ENCODE data around the gene MTMR10.

The MTMR10 gene

DNA sequence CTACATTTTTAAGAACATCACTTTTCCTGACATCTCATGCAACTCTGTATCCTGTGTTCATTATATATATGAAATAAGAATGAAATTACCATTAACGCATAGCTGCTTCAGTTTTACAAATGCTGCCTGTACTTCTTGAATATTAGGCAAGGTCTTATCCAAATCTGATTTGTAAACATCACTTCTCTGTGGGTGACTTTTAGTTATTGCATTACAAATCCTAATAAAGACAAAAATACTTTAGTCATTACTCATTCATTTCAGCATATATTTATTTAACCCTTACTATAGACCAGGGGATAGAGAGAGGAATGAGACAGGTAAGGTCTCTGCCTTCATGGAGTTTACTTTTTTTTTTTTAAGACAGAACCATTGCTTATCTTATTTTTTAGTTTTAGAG, 36.8 kb downstream of the MTMR10 start:
- DNase-seq (ENCODE audit: low read depth) = peak; percentile 31

DNA sequence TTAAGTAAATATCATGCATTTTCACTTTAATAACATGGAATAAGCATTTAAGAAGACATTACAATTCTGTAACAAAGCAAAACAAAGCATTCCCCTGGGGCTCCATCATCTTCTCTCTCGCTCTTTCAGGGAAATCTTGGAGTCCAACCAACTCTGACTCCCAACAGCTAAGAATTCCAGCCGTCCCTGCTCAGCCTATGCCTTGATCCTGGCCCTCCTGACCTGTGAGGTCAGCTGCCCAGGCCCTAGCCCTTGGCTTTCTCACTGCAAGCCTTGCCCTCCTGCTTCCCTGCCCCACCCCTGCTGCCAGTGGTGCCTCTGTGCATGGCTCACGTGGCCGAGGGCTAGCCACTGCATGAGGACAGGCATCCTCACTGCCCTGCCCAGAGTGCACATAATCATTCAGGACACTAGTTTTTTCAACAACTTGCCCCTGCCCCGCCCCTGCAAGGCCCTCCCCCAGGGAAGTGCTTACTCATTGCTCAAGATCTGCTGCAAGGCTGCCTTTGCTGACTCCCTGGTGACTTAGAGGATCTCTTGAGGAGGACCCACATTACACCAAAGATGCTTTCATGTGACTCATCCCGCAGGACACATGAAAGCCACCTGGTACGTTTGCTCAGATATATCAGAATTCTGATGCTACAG, 37.6 kb downstream of the MTMR10 start:
- peak; percentile 86 for DNase-seq (ENCODE audit: low read depth)

DNA sequence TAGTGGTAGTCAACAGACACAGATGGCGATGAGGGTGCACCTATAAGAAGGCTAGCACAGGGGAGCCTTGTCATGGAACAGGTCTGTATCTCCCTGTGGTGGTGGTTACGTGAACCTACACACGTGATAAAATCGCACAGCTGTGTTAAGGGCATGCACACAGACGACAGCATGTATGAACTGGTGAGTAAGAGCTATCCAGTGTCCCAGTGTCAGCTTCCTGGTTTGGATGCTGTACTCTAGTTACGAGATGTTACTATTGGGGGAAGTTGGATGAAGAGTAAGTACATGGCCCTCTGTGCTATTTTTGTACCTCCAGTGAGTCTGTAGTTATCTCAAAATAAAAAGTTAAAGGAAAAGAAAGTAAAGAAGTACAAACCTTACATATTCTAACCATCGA, 38.2 kb downstream of the MTMR10 start:
- no peak for DNase-seq (ENCODE audit: low read depth)

- DNase-seq (ENCODE audit: low read depth) = peak; percentile 41
Observed at GRCh38 chr15:30943654-30944335, 47.6 kb downstream of the MTMR10 start.

GRCh38 chr15:30941520-30941919, 49.9 kb downstream of the MTMR10 start:
- no peak for DNase-seq (ENCODE audit: low read depth)

GRCh38 chr15:30940359-30940758, 51.1 kb downstream of the MTMR10 start:
- DNase-seq (ENCODE audit: low read depth) = no peak

- no peak for DNase-seq (ENCODE audit: low read depth)
Observed at GRCh38 chr15:30939161-30939560, 52.3 kb downstream of the MTMR10 start.

DNA sequence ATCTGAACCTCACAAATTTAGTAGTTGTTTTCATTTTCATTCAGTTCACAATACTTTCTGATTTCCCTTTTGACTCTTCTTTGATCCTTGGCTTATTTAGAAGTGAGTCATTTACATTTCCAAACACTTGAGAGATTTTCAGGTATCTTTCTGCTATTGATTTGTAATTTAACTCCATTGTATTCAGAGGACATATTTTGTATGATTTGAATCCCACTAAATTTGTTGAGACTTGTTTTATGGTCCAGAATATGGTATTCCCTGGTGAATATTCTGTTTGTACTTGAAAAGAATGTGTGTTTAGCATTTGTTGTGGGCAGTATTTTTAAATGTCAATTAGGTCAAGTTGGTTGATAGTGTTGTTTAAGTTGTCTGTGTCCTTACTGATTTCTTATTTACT, 58.1 kb downstream of the MTMR10 start:
- no peak for DNase-seq (ENCODE audit: low read depth)

DNA sequence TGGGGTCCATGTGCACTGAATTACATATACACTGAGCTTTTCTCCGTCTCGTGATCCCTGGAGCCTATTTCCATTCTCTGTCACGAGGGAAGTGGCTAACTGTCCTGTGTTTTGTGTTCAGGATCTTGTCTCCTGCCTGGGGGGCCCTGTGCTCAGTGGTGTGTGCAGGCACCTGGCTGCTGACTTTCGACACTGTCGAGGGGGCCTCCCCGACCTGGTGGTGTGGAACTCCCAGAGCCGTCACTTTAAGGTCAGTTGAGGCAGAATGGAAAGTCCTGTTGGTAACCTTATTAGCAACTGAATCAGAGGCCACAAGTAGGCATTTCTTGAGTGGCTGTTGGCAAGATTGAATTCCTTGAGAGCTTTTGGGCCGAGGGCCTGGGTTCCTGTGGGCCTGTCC, 61.0 kb downstream of the MTMR10 start:
- no peak for DNase-seq (ENCODE audit: low read depth)

GRCh38 chr15:30929982-30930381, 61.4 kb downstream of the MTMR10 start:
- no peak for DNase-seq (ENCODE audit: low read depth)

DNA sequence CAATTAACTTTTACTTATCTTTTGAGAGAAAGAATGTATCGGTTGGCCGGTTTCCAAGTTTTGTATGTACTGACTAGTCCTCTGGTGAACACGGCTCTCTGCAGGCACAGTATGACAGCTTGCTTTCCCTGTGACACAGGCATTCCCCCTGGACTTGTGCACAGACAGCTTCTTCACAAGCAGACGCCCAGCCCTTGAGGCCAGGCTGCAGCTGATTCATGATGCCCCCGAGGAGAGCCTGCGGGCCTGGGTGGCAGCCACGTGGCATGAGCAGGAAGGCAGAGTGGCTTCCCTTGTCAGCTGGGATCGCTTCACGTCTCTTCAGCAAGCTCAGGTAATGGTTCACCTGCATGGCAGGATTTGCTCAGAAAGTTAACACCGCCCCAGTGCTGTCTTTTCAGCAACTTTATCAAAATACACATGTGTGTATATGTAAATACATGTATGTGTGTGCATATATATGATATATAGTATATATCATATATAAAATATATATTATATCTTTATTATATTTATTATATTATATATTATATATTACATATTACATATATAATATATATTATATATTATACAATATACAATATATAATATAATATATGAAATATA, 62.3 kb downstream of the MTMR10 start:
- no peak for DNase-seq (ENCODE audit: low read depth)

DNA sequence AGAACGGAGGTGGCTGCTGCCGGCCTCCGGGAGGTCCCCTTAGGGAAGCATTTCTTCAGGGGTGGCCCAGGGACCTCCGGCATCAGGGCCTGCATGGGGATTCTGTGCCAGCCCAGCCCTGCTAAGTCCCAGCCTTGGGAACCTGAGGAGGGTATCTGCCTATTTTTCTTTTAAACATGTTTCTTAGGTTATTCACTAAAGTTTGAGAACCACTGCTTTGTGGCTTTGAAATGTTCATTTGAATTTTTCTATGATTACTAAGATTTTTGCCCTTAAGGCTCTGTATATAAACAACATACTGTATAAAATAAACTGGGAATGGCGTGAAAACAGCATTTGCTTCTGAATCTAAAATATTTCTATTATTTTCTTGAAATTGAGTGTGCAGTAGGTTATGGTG, 63.4 kb downstream of the MTMR10 start:
- DNase-seq (ENCODE audit: low read depth) = no peak

- DNase-seq (ENCODE audit: low read depth) = no peak
Observed at GRCh38 chr15:30927148-30927761, 64.2 kb downstream of the MTMR10 start.

DNA sequence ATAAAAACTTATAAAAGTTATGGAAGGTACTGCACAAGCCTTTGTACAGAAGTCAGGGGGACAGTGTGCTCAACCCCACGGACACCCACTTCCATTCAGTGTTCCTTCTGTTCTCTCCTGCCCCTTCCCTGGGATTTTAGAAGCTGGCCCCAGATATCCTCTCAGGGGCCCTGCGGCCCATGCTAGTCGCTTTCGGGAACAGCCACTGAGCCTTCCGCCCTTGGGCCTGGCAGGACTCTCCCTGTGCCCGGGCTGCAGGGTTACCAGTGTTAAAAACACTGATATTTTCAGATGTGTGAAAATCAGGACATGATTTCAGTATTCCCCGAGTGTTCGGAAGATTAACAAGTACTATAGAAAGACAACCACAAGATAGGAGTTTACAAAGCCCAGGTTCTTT, 65.3 kb downstream of the MTMR10 start:
- no peak for DNase-seq (ENCODE audit: low read depth)

DNA sequence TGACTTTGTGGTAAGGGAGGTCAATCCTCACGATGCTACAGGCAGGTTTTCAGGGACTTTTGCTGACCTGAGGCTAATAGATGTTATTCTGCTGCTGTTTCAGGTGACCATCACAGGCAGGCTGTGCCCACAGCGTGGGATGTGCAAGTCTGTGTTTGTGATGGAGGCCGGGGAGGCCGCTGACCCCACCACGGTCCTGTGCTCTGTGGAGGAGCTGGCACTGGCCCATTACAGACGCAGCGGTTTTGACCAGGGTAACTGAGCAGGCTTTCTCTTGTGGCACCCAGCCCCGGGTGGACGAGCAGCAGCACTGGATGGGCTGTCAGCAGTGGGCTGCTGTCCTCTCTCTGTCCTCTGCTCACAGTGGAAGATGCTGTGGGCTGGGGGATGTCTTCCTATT, 65.7 kb downstream of the MTMR10 start:
- no peak for DNase-seq (ENCODE audit: low read depth)

DNA sequence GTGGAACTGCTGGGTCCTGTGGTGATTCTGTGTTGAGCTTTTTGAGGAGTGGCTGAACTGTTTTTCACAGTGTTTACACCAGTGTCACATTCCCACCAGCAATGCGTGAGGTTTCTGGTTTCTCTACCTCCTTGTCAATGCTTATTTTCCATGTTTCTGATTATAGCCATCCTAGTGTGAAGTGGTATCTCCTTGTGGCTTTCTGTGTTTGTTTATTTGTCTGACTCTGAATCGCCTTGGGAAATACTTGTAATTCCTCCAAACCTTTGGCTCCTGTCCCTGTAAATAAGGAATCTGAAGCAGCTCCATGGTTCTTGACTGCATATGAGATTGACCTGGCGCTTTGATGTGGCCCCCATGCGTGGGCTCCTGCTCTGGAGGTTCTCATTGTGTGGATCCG, 67.1 kb downstream of the MTMR10 start:
- DNase-seq (ENCODE audit: low read depth) = peak; percentile 69

- no peak for DNase-seq (ENCODE audit: low read depth)
Observed at GRCh38 chr15:30923429-30923828, 68.0 kb downstream of the MTMR10 start.

- DNase-seq (ENCODE audit: low read depth) = peak; percentile 38
Observed at GRCh38 chr15:30922480-30923311, 68.7 kb downstream of the MTMR10 start.

DNA sequence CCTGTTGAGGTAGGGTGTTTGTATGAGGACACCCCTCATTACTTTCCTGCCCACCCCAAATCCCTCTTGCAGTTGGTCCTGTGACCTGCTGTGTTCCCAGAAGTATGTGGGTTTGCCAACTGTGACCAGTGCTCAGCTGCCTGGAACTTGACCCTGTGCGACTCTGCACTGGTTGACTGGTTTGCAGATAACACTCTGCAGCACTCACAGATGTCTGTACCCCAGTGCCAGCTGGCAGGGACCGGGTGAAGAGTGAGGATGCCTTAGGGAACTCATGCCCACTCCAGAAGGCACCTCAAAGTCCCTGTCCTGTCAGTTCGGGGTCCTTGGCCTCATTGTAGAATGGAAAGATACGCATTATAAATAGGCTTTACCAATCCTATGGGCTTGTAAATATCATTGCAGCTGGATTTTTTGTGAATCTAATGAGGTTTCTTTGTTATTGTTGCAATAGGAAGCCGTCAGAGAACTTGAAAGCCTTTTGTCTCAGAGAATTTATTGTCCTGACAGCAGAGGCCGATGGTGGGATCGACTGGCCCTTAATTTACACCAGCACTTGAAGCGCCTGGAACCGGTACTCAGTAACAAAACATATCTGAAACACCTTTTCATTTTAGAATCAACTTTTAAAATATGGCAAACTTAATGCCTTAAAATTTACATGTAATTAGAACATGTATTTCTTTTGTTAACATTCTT, 69.5 kb downstream of the MTMR10 start:
- DNase-seq (ENCODE audit: low read depth) = peak; percentile 51

GRCh38 chr15:30921106-30921505, 70.3 kb downstream of the MTMR10 start:
- DNase-seq (ENCODE audit: low read depth) = no peak

DNA sequence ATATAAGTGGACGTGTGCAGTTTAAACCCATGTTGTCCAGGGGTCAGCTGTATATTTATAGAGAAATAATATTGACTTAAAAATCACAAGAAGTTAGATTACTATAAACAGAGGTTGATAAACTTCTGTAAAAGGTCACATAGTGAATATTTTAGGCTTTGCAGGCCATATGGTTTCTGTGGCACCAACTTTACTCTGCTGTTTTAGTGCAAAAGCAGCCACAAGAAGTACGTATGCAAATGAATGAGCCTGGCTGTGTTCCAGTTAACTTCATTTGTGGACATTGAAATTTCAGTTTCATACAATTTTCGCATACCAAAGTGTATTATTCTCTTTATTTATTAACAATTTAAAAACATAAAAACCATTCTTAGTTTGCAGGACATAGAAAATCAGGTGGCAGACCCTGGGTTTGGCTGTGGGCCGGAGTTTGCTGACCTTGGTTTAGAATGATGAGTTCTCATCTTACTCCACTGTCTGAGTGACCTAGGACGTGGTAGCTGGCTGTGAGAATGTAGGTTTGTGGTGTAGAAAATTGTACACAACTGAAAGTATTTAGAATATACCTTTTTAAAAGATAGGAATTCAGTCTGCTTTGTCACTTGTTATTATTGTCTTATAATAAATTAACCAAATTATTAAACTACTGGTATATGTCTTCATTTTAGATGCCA, 71.4 kb downstream of the MTMR10 start:
- DNase-seq (ENCODE audit: low read depth) = no peak

Data from amniotic epithelial cell (primary cell).